GM23338 (cell line): ENCODE results near the gene ASTN1.

Experiments
- CREB1 ChIP-seq: fragments of 250-450 bp; sonication (Bioruptor Pico); IDR thresholded peaks from 2 replicates; pipeline ENCODE4 v1.5.0; 2020; ENCODE audit warnings: low read depth, mild to moderate bottlenecking, moderate library complexity
- CTCF ChIP-seq, 2 experiments: fragments of 200-600 bp in 1 of 2; sonication (generic) in 1 of 2; conservative IDR thresholded peaks; 2 replicates each; pipeline versions ENCODE4 v1.5.1 to v1.6.1; 2016 to 2017; ENCODE audit warnings: antibody characterized with exemption in 2 of 2, low read depth in 2 of 2, mild to moderate bottlenecking in 2 of 2, moderate library complexity in 1 of 2
- EZH2 ChIP-seq: fragments of 200-600 bp; sonication (generic); IDR thresholded peaks from one replicate; pipeline ENCODE4 v1.8.0; 2017; ENCODE audit warnings: antibody characterized with exemption, mild to moderate bottlenecking, low read depth; ENCODE audit not compliant: unreplicated experiment
- POLR2AphosphoS5 ChIP-seq: IDR thresholded peaks from 2 replicates; pipeline ENCODE4 v1.6.1; 2016; ENCODE audit warnings: antibody characterized with exemption, low read depth
- REST ChIP-seq: IDR thresholded peaks from one replicate; pipeline ENCODE4 v1.6.1; 2018; ENCODE audit warnings: antibody characterized with exemption; ENCODE audit not compliant: unreplicated experiment
- ZNF114 ChIP-seq: fragments of 250-450 bp; sonication (Bioruptor Pico); IDR thresholded peaks from 2 replicates; pipeline ENCODE4 v1.5.0; 2020; ENCODE audit warnings: mild to moderate bottlenecking, moderate library complexity
- ZNF331 ChIP-seq: fragments of 250-450 bp; sonication (Bioruptor Pico); IDR thresholded peaks from 2 replicates; pipeline ENCODE4 v1.5.0; 2020; ENCODE audit warnings: low read depth, mild to moderate bottlenecking, moderate library complexity

- no peak for TF ChIP-seq CTCF (conservative IDR thresholded peaks at IDR 0.05; ENCODE audit: low read depth in 2 of 2)
- no peak for TF ChIP-seq CREB1 (CRISPR knock-in tag)
- TF ChIP-seq POLR2AphosphoS5: no peak
- TF ChIP-seq EZH2: no peak
- no peak for TF ChIP-seq REST
- TF ChIP-seq ZNF331 (CRISPR knock-in tag): no peak
- TF ChIP-seq ZNF114 (CRISPR knock-in tag): no peak
Observed at GRCh38 chr1:176838276-176838995, 326.1 kb downstream of the ASTN1 start.
